Lung (tissue), 12 donors: ENCODE measurements around the gene FBXW9. TPM values are rescaled to one million over a fixed set of nuclear protein-coding genes. Genes with fewer than 3 reads are reported as not detected.

Experiments used
- ATAC-seq: fragments of 200-7000 bp; cut with Tn5 transposase; one replicate; pipeline ENCODE4 v1.9.1; 2020; ENCODE audit warnings: moderate number of reproducible peaks; ENCODE audit not compliant: insufficient read depth, low FRiP score
- DNase-seq, 3 donors: peaks; one replicate each; pipeline ENCODE4 v3.0.0-alpha.2; 2013 to 2017
- H3K27ac ChIP-seq, 2 donors: one replicate each; pipeline ENCODE4 v1.5.1; 2013; ENCODE audit warnings: mild to moderate bottlenecking in 2 of 2, moderate library complexity in 2 of 2, control low read depth in 1 of 2, inconsistent platforms in 1 of 2, low read depth in 1 of 2, low read length in 1 of 2
- H3K27me3 ChIP-seq, 3 donors: one replicate each; pipeline ENCODE4 v1.5.1; 2013; ENCODE audit warnings: low read length in 2 of 3; ENCODE audit not compliant: control insufficient read depth in 3 of 3, insufficient read depth in 3 of 3
- H3K36me3 ChIP-seq, 4 donors: one replicate each; pipeline ENCODE4 v1.5.1; 2013; ENCODE audit warnings: low read length in 4 of 4, mild to moderate bottlenecking in 1 of 4, moderate library complexity in 1 of 4; ENCODE audit not compliant: control insufficient read depth in 4 of 4, insufficient read depth in 4 of 4
- H3K4me1 ChIP-seq, 5 donors: one replicate each; pipeline ENCODE4 v1.5.1; 2013; ENCODE audit warnings: low read length in 5 of 5, mild to moderate bottlenecking in 2 of 5, moderate library complexity in 1 of 5; ENCODE audit not compliant: control insufficient read depth in 5 of 5, insufficient read depth in 5 of 5
- H3K4me3 ChIP-seq: one replicate; pipeline ENCODE4 v1.5.1; 2013; ENCODE audit warnings: mild to moderate bottlenecking, control low read depth, moderate library complexity
- H3K9ac ChIP-seq, 2 donors: one replicate each; pipeline ENCODE4 v1.5.1; 2013; ENCODE audit warnings: low read length in 2 of 2, control low read depth in 1 of 2; ENCODE audit not compliant: insufficient read depth in 1 of 2
- H3K9me3 ChIP-seq, 4 donors: one replicate each; pipeline ENCODE4 v1.5.1; 2013; ENCODE audit warnings: low read length in 3 of 4, mild to moderate bottlenecking in 1 of 4, moderate library complexity in 1 of 4; ENCODE audit not compliant: control insufficient read depth in 4 of 4, insufficient read depth in 3 of 4
- CTCF ChIP-seq: IDR thresholded peaks from 2 replicates; pipeline ENCODE4 v1.5.1; 2012; ENCODE audit warnings: mild to moderate bottlenecking; ENCODE audit errors: control extremely low read depth, extremely low read depth
- WGBS, 2 donors: extraction: QIAGEN DNeasy Blood & Tissue Kit; methylation state at CpG; one replicate each; pipeline ENCODE4 v1.1.7; 2013; 5-methylcytosine and 5-hydroxymethylcytosine counted together
- polyA plus RNA-seq, 2 donors: library from polyadenylated mRNA; stranded (reverse); fragments of 200-250 nt; gene quantifications; one replicate each; pipeline ENCODE4 v1.2.1, GENCODE V29; 2013
- total RNA-seq, 2 donors: library from RNA; depleted of rRNA in 1 of 2; stranded (reverse); fragments of >200 nt in 1 of 2; gene quantifications; one replicate each; pipeline ENCODE4 v1.2.1, GENCODE V29; 2014 to 2021
- donor health status: control.
- donor health status: control.
- donor health status: Bipolar disorder and iron deficiency.
- donor health status: healthy.
- donor health status: DM: yes; HTN: yes; CAD: no.

FBXW9 gene
- total and polyA plus RNA-seq, 4 donors, result 6.8 to 17.1 (median 11.8) TPM

GRCh38 chr19:12736995-12737834 is 40.8 kb upstream of the FBXW9 start, which contains the start of gene GET3:
GET3 (plus strand) TSS chr19:12737497; CDS start chr19:12737506, 9 bp downstream.
- peak within 1 kb of the TSS; percentile 77 to 78 for H3K27ac ChIP-seq
- no peak for TF ChIP-seq CTCF
- DNase-seq, result peak; percentile 97 to 100 (median 99)
- ATAC-seq, result peak; percentile 87
- H3K27me3 ChIP-seq, result no peaks in the 10 kb centered on the region
- no peaks in the 10 kb centered on the region for H3K9me3 ChIP-seq
- 1% methylated on average over 29 of the region's 29 CpGs for WGBS, 2 donors
- peak within 1 kb of the TSS; percentile 85 for H3K4me3 ChIP-seq
- peaks cover 0 to 7% (median 5%) of the 10 kb centered on the region in 4 donors for H3K36me3 ChIP-seq
- H3K9ac ChIP-seq, result peak within 1 kb of the TSS; percentile 87 to 92
- peaks cover 7 to 28% (median 10%) of the 10 kb centered on the region in 5 donors for H3K4me1 ChIP-seq

GRCh38 chr19:12733369-12734214 is 37.2 kb upstream of the FBXW9 start:
- Histone ChIP-seq H3K9me3 (no peaks in the 10 kb centered on the region), H3K36me3 (peaks cover 4 to 27% (median 20%) of the 10 kb centered on the region in 4 donors), H3K4me3 (peak overlapping the region; percentile 90), H3K27me3 (no peaks in the 10 kb centered on the region), H3K4me1 (peaks cover 7 to 30% (median 13%) of the 10 kb centered on the region in 5 donors), H3K9ac (peak overlapping the region; percentile 59 to 94), H3K27ac (peak overlapping the region; percentile 97 to 99)
- 1 to 2% methylated on average over 15 of the region's 15 CpGs for WGBS, 2 donors
- TF ChIP-seq CTCF, result no peak
- ATAC-seq (no peak), DNase-seq (peak; percentile 43 to 56 (median 51))

GRCh38 chr19:12731337-12731736 is 34.9 kb upstream of the FBXW9 start:
- peaks cover 4 to 28% (median 22%) of the 10 kb centered on the region in 4 donors for H3K36me3 ChIP-seq
- no peak overlapping the region for H3K4me3 ChIP-seq
- peaks cover 5 to 18% (median 7%) of the 10 kb centered on the region in 5 donors for H3K4me1 ChIP-seq
- no peak overlapping the region for H3K27ac ChIP-seq
- TF ChIP-seq CTCF, result no peak
- DNase-seq (no peak), ATAC-seq (no peak)
- H3K27me3 ChIP-seq, result no peaks in the 10 kb centered on the region
- H3K9me3 ChIP-seq, result no peaks in the 10 kb centered on the region
- WGBS, 2 donors, result 94 to 96% methylated on average over 24 of the region's 24 CpGs
- H3K9ac ChIP-seq, result no peak overlapping the region
